HEK293 (cell line): ENCODE data around the gene GRB10.

ENCODE experiments used
- CTCF ChIA-PET: fragments of 350-600 bp; formaldehyde crosslinking; extraction: SDS; loops from one replicate; lab custom pipeline; 2021; ENCODE audit warnings: antibody characterized with exemption; lab: Yijun Ruan, JAX
- POLR2A ChIA-PET: fragments of 300-600 bp; formaldehyde crosslinking; extraction: SDS; loops from one replicate; lab custom pipeline; 2020; ENCODE audit warnings: antibody characterized with exemption, inconsistent platforms; lab: Yijun Ruan, JAX
- H3K27ac ChIP-seq: fragments of 200-500 bp; sonication (Bioruptor generic); 2 replicates; pipeline ENCODE4 v1.5.1; 2014; ENCODE audit warnings: low read depth, low read length, control low read depth, inconsistent platforms; ENCODE audit errors: extremely low read depth
- H3K36me3 ChIP-seq, 2 experiments: fragments of 200-500 bp in 1 of 2; sonication (Bioruptor generic) in 1 of 2; 1 replicate in 1 of 2; 2 replicates in 1 of 2; pipeline ENCODE4 v1.5.1; 2014 to 2017; ENCODE audit warnings: inconsistent platforms in 2 of 2, low read length in 2 of 2; ENCODE audit not compliant: control insufficient read depth in 2 of 2, insufficient read depth in 1 of 2
- H3K4me1 ChIP-seq: fragments of 200-500 bp; sonication (Bioruptor generic); 2 replicates; pipeline ENCODE4 v1.5.1; 2014; ENCODE audit warnings: mild to moderate bottlenecking, low read length, inconsistent platforms; ENCODE audit not compliant: control insufficient read depth, insufficient read depth
- H3K4me3 ChIP-seq: 2 replicates; pipeline ENCODE4 v1.5.1; 2011; ENCODE audit warnings: low read depth, mild to moderate bottlenecking, control low read depth, low read length, moderate library complexity
- H3K9me3 ChIP-seq: fragments of 200-500 bp; sonication (Bioruptor generic); 2 replicates; pipeline ENCODE4 v1.5.1; 2014; ENCODE audit warnings: low read depth, low read length, inconsistent platforms; ENCODE audit not compliant: control insufficient read depth, insufficient read depth
- BCL11A ChIP-seq: fragments of 450-650 bp; formaldehyde crosslinking; IDR thresholded peaks from 2 replicates; pipeline ENCODE4 v1.5.1; 2016; ENCODE audit warnings: low read depth, missing biosample characterization, missing genetic modification characterization
- BCL11B ChIP-seq: fragments of 450-650 bp; formaldehyde crosslinking; IDR thresholded peaks from 2 replicates; pipeline ENCODE4 v1.5.1; 2016; ENCODE audit warnings: low read depth, missing biosample characterization, missing genetic modification characterization
- FEZF1 ChIP-seq: fragments of 450-650 bp; formaldehyde crosslinking; IDR thresholded peaks from 2 replicates; pipeline ENCODE4 v1.5.1; 2016; ENCODE audit warnings: missing biosample characterization, missing genetic modification characterization
- GFI1B ChIP-seq: fragments of 450-650 bp; formaldehyde crosslinking; IDR thresholded peaks from 2 replicates; pipeline ENCODE4 v1.5.1; 2016; ENCODE audit warnings: missing biosample characterization, missing genetic modification characterization
- GLI2 ChIP-seq: fragments of 450-650 bp; formaldehyde crosslinking; IDR thresholded peaks from 2 replicates; pipeline ENCODE4; 2017; ENCODE audit warnings: missing biosample characterization, missing genetic modification characterization, low read depth, borderline replicate concordance
- GLIS2 ChIP-seq: fragments of 450-650 bp; formaldehyde crosslinking; IDR thresholded peaks from 2 replicates; pipeline ENCODE4 v1.5.1; 2016; ENCODE audit warnings: missing biosample characterization, missing genetic modification characterization
- OSR2 ChIP-seq: fragments of 450-650 bp; formaldehyde crosslinking; IDR thresholded peaks from 2 replicates; pipeline ENCODE4 v1.5.1; 2016; ENCODE audit warnings: missing biosample characterization, missing genetic modification characterization
- ZBTB1 ChIP-seq: fragments of 450-650 bp; formaldehyde crosslinking; IDR thresholded peaks from 2 replicates; pipeline ENCODE4 v1.5.1; 2016; ENCODE audit warnings: missing biosample characterization, missing genetic modification characterization
- ZEB2 ChIP-seq: fragments of 450-650 bp; formaldehyde crosslinking; IDR thresholded peaks from 2 replicates; pipeline ENCODE4 v1.5.1; 2016; ENCODE audit warnings: missing biosample characterization, missing genetic modification characterization
- ZFP37 ChIP-seq: fragments of 450-650 bp; formaldehyde crosslinking; IDR thresholded peaks from 2 replicates; pipeline ENCODE4 v1.5.1; 2016; ENCODE audit warnings: missing biosample characterization, missing genetic modification characterization
- ZNF112 ChIP-seq: fragments of 450-650 bp; formaldehyde crosslinking; IDR thresholded peaks from 2 replicates; pipeline ENCODE4 v1.5.0; 2017; ENCODE audit warnings: missing biosample characterization, missing genetic modification characterization
- ZNF175 ChIP-seq: fragments of 450-650 bp; formaldehyde crosslinking; IDR thresholded peaks from 2 replicates; pipeline ENCODE4 v1.5.1; 2016; ENCODE audit warnings: missing biosample characterization, missing genetic modification characterization
- ZNF391 ChIP-seq: fragments of 450-650 bp; formaldehyde crosslinking; IDR thresholded peaks from 2 replicates; pipeline ENCODE4 v1.5.1; 2016; ENCODE audit warnings: low read depth, missing biosample characterization, missing genetic modification characterization, borderline replicate concordance
- ZNF426 ChIP-seq: fragments of 450-650 bp; formaldehyde crosslinking; IDR thresholded peaks from 2 replicates; pipeline ENCODE4 v1.5.1; 2017; ENCODE audit warnings: missing biosample characterization, missing genetic modification characterization, mild to moderate bottlenecking, inconsistent platforms, moderate library complexity
- ZNF473 ChIP-seq: fragments of 450-650 bp; formaldehyde crosslinking; IDR thresholded peaks from 2 replicates; pipeline ENCODE4 v1.5.1; 2017; ENCODE audit warnings: missing biosample characterization, missing genetic modification characterization
- ZNF514 ChIP-seq: fragments of 450-650 bp; formaldehyde crosslinking; IDR thresholded peaks from 2 replicates; pipeline ENCODE4 v1.5.1; 2016; ENCODE audit warnings: missing biosample characterization, missing genetic modification characterization
- ZNF561 ChIP-seq: fragments of 450-650 bp; IDR thresholded peaks from 2 replicates; pipeline ENCODE4 v1.5.1; 2018; ENCODE audit warnings: missing biosample characterization, missing genetic modification characterization, borderline replicate concordance
- ZNF571 ChIP-seq: fragments of 450-650 bp; formaldehyde crosslinking; IDR thresholded peaks from 2 replicates; pipeline ENCODE4 v1.5.0; 2017; ENCODE audit warnings: missing biosample characterization, missing genetic modification characterization
- ZNF654 ChIP-seq: fragments of 450-650 bp; formaldehyde crosslinking; IDR thresholded peaks from 2 replicates; pipeline ENCODE4 v1.5.1; 2016; ENCODE audit warnings: low read depth, missing biosample characterization, missing genetic modification characterization
- ZNF670 ChIP-seq: fragments of 450-650 bp; formaldehyde crosslinking; IDR thresholded peaks from 2 replicates; pipeline ENCODE4 v1.5.1; 2016; ENCODE audit warnings: missing biosample characterization, missing genetic modification characterization, low read depth
- ZNF76 ChIP-seq: fragments of 450-650 bp; formaldehyde crosslinking; IDR thresholded peaks from 2 replicates; pipeline ENCODE4; 2016; ENCODE audit warnings: low read depth, missing biosample characterization, missing genetic modification characterization, borderline replicate concordance
- ZNF768 ChIP-seq: fragments of 450-650 bp; formaldehyde crosslinking; IDR thresholded peaks from 2 replicates; pipeline ENCODE4 v1.5.1; 2018; ENCODE audit warnings: missing biosample characterization, mild to moderate bottlenecking, missing genetic modification characterization
- ZNF837 ChIP-seq: fragments of 450-650 bp; formaldehyde crosslinking; IDR thresholded peaks from 2 replicates; pipeline ENCODE4 v1.5.1; 2016; ENCODE audit warnings: missing biosample characterization, missing genetic modification characterization
- ZSCAN23 ChIP-seq: fragments of 450-650 bp; formaldehyde crosslinking; IDR thresholded peaks from 2 replicates; pipeline ENCODE4 v1.5.1; 2016; ENCODE audit warnings: missing biosample characterization, missing genetic modification characterization
- TF ChIP-seq, protein P1 (sequence below): fragments of 450-650 bp; formaldehyde crosslinking; IDR thresholded peaks from 2 replicates; pipeline ENCODE4 v1.5.1; 2017; ENCODE audit warnings: missing biosample characterization, mild to moderate bottlenecking, missing genetic modification characterization, moderate library complexity
- TF ChIP-seq, protein P2 (sequence below): fragments of 450-650 bp; formaldehyde crosslinking; IDR thresholded peaks from 2 replicates; pipeline ENCODE4 v1.5.1; 2016; ENCODE audit warnings: missing biosample characterization, missing genetic modification characterization, borderline replicate concordance
- TF ChIP-seq, protein P3 (sequence below): fragments of 450-650 bp; formaldehyde crosslinking; IDR thresholded peaks from 2 replicates; pipeline ENCODE4 v1.5.1; 2017; ENCODE audit warnings: missing biosample characterization, missing genetic modification characterization
- TF ChIP-seq, protein P4 (sequence below): fragments of 450-650 bp; formaldehyde crosslinking; IDR thresholded peaks from 2 replicates; pipeline ENCODE4 v1.5.1; 2017; ENCODE audit warnings: missing biosample characterization, missing genetic modification characterization

GRB10 gene

GRCh38 chr7:50674299-50674698, 108.4 kb downstream of the GRB10 start:
- H3K36me3 ChIP-seq, result peaks cover 3 to 46% of the 10 kb centered on the region in 2 experiments; a peak in 2 of 3 replicates
- H3K4me3 ChIP-seq, result no peak overlapping the region
- H3K9me3 ChIP-seq, result no peaks in the 10 kb centered on the region
- CTCF ChIA-PET, result no interaction called here
- H3K4me1 ChIP-seq, result 0 out of 2 replicates have a peak, but pooled peaks cover 2% of the 10 kb centered on the region
- POLR2A ChIA-PET, result no interaction called here
- no peak for TF ChIP-seq ZNF426 (tag by site-specific recombination)
- no peak for TF ChIP-seq ZNF561 (tag by site-specific recombination)
- no peak for TF ChIP-seq ZNF837 (tag by site-specific recombination)
- TF ChIP-seq ZNF768 (tag by site-specific recombination), result no peak
- TF ChIP-seq, protein P1, sequence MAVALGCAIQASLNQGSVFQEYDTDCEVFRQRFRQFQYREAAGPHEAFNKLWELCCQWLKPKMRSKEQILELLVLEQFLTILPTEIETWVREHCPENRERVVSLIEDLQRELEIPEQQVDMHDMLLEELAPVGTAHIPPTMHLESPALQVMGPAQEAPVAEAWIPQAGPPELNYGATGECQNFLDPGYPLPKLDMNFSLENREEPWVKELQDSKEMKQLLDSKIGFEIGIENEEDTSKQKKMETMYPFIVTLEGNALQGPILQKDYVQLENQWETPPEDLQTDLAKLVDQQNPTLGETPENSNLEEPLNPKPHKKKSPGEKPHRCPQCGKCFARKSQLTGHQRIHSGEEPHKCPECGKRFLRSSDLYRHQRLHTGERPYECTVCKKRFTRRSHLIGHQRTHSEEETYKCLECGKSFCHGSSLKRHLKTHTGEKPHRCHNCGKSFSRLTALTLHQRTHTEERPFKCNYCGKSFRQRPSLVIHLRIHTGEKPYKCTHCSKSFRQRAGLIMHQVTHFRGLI (tag by site-specific recombination), result no peak
- TF ChIP-seq OSR2, result no peak
- TF ChIP-seq, protein P2, sequence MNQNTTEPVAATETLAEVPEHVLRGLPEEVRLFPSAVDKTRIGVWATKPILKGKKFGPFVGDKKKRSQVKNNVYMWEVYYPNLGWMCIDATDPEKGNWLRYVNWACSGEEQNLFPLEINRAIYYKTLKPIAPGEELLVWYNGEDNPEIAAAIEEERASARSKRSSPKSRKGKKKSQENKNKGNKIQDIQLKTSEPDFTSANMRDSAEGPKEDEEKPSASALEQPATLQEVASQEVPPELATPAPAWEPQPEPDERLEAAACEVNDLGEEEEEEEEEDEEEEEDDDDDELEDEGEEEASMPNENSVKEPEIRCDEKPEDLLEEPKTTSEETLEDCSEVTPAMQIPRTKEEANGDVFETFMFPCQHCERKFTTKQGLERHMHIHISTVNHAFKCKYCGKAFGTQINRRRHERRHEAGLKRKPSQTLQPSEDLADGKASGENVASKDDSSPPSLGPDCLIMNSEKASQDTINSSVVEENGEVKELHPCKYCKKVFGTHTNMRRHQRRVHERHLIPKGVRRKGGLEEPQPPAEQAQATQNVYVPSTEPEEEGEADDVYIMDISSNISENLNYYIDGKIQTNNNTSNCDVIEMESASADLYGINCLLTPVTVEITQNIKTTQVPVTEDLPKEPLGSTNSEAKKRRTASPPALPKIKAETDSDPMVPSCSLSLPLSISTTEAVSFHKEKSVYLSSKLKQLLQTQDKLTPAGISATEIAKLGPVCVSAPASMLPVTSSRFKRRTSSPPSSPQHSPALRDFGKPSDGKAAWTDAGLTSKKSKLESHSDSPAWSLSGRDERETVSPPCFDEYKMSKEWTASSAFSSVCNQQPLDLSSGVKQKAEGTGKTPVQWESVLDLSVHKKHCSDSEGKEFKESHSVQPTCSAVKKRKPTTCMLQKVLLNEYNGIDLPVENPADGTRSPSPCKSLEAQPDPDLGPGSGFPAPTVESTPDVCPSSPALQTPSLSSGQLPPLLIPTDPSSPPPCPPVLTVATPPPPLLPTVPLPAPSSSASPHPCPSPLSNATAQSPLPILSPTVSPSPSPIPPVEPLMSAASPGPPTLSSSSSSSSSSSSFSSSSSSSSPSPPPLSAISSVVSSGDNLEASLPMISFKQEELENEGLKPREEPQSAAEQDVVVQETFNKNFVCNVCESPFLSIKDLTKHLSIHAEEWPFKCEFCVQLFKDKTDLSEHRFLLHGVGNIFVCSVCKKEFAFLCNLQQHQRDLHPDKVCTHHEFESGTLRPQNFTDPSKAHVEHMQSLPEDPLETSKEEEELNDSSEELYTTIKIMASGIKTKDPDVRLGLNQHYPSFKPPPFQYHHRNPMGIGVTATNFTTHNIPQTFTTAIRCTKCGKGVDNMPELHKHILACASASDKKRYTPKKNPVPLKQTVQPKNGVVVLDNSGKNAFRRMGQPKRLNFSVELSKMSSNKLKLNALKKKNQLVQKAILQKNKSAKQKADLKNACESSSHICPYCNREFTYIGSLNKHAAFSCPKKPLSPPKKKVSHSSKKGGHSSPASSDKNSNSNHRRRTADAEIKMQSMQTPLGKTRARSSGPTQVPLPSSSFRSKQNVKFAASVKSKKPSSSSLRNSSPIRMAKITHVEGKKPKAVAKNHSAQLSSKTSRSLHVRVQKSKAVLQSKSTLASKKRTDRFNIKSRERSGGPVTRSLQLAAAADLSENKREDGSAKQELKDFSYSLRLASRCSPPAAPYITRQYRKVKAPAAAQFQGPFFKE (tag by site-specific recombination), result no peak
- no peak for TF ChIP-seq ZBTB1 (tag by site-specific recombination)
- no peak for TF ChIP-seq ZEB2
- TF ChIP-seq ZNF654 (tag by site-specific recombination), result no peak
- no peak for TF ChIP-seq ZNF571 (tag by site-specific recombination)
- no peak for TF ChIP-seq ZSCAN23 (tag by site-specific recombination)
- H3K27ac ChIP-seq, result no peak overlapping the region

DNA sequence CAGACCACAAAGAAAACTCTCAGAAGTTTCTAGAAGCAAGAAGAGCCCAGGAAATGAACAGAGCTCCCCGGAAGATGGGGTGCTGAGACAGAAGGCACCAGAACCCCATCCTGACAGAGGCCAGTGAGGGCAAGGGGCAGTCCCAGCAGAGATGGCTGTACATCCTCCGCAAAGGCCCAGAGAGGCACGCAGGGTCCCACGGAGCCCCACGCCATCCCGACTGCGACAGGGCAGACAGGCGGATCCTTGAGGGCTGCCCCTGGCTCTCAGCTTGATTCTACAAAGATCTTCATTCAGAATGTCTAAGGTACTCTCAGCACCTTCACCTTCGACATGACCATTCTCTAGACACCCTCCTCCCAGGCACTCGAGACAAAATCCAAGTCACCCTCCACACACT, 109.6 kb downstream of the GRB10 start:
- no peak overlapping the region for H3K27ac ChIP-seq
- POLR2A ChIA-PET, result no interaction called here

More for the DNA sequence above, 109.6 kb downstream of the GRB10 start:
- Histone ChIP-seq H3K36me3 (peaks cover 3 to 49% of the 10 kb centered on the region in 2 experiments; a peak in 2 of 3 replicates), H3K4me3 (no peak overlapping the region), H3K4me1 (no peaks in the 10 kb centered on the region), H3K9me3 (no peaks in the 10 kb centered on the region)
- no peak for TF ChIP-seq GLIS2 (tag by site-specific recombination)
- no peak for TF ChIP-seq GLI2 (tag by site-specific recombination)
- TF ChIP-seq GFI1B, result no peak
- TF ChIP-seq FEZF1 (tag by site-specific recombination), result no peak
- TF ChIP-seq, protein P3, sequence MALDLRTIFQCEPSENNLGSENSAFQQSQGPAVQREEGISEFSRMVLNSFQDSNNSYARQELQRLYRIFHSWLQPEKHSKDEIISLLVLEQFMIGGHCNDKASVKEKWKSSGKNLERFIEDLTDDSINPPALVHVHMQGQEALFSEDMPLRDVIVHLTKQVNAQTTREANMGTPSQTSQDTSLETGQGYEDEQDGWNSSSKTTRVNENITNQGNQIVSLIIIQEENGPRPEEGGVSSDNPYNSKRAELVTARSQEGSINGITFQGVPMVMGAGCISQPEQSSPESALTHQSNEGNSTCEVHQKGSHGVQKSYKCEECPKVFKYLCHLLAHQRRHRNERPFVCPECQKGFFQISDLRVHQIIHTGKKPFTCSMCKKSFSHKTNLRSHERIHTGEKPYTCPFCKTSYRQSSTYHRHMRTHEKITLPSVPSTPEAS (tag by site-specific recombination), result no peak
- no peak for TF ChIP-seq ZFP37 (tag by site-specific recombination)
- TF ChIP-seq ZNF514 (tag by site-specific recombination), result no peak
- TF ChIP-seq ZNF473 (tag by site-specific recombination), result no peak
- TF ChIP-seq ZNF670 (tag by site-specific recombination), result no peak
- no peak for TF ChIP-seq ZNF76 (tag by site-specific recombination)
- TF ChIP-seq BCL11B (tag by site-specific recombination), result no peak
- no peak for TF ChIP-seq ZNF175 (tag by site-specific recombination)
- no peak for TF ChIP-seq ZNF391 (tag by site-specific recombination)
- TF ChIP-seq ZNF112 (tag by site-specific recombination), result no peak
- no peak for TF ChIP-seq BCL11A (tag by site-specific recombination)
- TF ChIP-seq, protein P4, sequence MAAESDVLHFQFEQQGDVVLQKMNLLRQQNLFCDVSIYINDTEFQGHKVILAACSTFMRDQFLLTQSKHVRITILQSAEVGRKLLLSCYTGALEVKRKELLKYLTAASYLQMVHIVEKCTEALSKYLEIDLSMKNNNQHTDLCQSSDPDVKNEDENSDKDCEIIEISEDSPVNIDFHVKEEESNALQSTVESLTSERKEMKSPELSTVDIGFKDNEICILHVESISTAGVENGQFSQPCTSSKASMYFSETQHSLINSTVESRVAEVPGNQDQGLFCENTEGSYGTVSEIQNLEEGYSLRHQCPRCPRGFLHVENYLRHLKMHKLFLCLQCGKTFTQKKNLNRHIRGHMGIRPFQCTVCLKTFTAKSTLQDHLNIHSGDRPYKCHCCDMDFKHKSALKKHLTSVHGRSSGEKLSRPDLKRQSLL, result no peak
- CTCF ChIA-PET, result interaction anchor here (0.7 to 1.0 kb wide), 2 partner anchors 77 to 203 kb away, joined by 3 to 5 read pairs; no protein-coding TSS in a partner anchor
